ENCODE data around the gene DPP4.

Gene DPP4

DNA sequence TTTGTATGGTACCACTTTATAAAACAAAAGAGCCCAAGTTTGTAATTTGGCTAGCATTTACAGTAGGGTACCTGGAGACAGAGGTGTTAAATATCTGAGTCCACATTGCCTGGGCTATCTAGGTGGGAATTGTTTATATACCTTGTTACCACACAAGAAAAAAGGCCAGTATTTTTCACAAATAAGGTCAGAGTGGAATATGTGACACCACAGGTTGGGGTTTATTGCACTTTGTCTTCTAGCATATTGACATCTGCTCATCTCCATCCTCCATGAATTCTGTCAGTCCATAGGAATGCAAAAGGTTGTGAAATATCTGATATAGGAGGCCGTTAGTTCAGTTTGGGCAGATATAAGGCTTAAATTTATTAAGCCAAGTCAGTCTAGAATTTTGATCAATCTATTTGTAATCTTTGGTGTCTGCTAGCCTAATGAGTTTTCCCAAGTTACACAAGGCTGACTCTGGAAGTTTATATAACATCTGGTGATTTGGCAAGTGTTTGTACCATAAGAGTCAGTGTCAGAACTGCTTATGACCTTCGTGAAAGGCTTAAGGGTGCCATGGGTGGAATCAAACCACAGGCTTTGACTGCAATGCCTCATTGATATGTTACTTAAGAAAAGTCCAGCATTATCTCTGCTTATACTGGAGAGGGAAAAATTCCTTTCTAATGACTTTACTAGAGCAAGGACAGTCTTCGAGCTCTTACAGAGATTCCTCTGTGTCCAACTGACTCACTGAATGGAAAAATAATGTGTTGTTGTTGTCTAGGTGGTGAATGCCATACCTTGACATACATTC lies 11.3 kb upstream of the DPP4 start:
- DNase-seq = no peak

DNA sequence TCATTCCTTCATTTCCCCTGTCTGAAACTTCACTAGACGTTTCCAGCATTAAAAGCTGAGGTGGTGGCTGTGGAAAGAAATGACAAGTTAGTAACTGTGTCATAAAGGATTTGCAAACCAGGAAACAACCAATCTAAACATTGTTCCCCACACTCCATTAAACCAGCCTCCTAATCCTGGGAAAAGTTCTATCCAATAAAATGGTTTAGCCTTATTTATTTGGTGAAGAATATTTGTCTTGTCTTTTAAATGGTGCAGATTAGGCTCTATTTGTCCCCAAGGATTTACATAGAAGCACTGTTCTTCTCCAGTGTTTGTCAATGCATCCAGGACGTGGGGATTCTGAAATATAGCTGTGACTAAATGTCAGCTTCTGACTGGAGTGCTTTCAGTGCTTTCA lies 10.5 kb upstream of the DPP4 start:
- no peak for DNase-seq

DNA sequence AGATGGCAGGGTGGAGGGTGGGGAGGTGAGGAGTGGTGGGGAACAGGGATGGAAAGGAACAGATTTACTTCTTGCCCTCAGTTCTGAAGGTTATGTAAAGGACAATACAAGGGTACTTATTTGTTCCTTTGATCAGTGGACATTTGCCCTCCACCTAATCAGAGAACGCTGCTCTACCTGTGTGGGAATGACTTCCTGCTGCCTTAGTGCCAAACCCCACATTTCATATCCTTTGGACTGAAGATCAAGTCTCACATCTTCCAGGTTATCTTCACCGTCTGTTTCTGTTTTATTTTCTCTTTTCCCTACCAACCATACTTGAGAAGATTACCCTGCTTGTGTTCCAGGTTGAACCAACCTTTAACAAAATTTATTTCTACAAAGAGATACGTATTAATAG lies 8.7 kb upstream of the DPP4 start:
- no peak for DNase-seq

DNA sequence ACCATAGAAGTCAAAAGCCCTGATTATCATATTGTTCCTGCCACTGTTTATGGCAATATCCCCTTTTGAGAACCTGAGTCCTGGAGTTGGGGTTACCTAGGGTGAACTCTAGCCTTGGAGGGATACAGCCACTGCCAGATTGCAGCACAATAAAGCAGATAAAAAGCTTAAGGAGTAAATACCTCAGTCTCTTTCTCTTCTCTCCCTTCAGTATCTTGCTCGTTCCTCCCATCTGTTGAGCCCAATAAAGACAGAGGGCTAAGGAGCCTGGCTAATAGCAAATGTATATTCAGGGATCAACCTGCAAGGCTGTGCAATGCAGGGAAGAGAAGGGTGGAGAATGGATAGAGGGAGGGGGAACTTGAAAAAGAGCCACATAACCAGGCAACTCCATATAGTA lies 8.0 kb upstream of the DPP4 start:
- no peak for DNase-seq

GRCh38 chr2:162079514-162079913 lies 5.5 kb upstream of the DPP4 start:
- no peak for DNase-seq

DNA sequence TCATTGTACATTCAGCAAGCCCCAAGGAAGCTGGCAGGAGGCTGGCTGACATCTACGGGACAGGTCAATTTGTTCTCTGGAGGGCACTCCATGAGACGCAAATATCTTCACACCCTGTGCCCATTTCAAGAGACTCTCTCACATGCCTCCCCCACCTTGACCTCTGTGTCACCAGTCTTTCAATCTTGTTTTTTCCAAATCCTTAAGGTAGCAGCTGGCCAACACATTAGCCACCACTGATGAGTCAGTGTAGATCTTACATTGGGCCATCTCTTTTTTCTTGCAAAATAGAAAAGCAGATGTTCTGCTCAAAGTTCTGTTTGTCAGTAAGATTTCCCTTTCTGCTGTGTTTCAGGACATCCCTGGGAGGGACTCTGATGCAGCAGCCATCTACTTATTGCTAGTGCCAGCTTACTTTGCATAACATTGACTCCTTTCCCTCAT lies 1.7 kb upstream of the DPP4 start:
- no peak for DNase-seq

DNA sequence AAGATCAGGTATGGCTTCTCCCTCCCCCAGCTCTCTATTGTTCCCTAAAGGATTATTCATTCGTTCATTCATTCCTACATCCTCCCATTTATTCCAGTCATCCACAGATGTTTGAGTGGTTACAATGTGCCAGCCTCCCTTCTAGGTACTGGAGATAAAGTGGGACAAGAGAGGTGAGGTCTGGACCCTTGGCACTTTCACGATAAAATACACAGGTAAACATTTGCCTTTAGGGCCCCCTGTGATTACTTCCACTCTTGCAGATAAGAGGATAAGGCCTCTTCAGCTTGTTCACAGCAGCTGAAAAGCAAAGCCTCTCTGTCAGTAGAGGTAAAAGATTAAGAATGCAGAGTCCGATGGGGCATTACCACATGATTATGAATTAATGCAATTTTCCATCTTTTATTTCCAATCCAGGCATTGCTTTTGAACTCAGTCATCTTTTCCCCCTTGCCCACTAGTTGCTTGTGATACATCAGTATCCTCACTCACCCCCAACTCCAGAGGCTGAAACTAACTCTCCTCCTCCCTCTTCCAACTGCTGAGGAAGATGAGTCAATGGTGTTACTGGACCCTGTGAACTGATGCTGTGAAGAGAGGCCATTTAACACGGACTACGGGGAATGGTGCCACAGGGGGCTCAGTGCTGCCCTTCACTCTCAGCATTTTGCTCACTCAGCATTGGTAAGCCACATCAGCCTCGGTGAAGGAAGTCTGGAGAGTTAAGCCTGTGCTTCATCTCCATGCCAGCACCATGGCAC lies 1.1 kb upstream of the DPP4 start:
- DNase-seq = peak in 2 of 3 experiments; percentile 4 to 43

DNA sequence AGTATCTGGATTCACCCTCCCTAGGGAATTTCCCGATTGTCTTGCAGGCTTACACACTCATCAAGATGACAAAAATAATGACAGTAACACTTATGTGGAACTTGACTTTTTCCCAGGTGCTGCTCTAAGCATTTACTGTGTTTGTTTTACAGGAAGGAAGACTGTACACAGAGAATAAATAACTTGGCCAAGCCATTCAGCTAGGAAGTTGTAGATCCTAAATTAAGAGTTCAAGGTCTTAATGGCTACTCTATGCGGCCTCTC lies 549 bp upstream of the DPP4 start:
- DNase-seq = peak in 2 of 3 experiments; percentile 15 to 71

DNA sequence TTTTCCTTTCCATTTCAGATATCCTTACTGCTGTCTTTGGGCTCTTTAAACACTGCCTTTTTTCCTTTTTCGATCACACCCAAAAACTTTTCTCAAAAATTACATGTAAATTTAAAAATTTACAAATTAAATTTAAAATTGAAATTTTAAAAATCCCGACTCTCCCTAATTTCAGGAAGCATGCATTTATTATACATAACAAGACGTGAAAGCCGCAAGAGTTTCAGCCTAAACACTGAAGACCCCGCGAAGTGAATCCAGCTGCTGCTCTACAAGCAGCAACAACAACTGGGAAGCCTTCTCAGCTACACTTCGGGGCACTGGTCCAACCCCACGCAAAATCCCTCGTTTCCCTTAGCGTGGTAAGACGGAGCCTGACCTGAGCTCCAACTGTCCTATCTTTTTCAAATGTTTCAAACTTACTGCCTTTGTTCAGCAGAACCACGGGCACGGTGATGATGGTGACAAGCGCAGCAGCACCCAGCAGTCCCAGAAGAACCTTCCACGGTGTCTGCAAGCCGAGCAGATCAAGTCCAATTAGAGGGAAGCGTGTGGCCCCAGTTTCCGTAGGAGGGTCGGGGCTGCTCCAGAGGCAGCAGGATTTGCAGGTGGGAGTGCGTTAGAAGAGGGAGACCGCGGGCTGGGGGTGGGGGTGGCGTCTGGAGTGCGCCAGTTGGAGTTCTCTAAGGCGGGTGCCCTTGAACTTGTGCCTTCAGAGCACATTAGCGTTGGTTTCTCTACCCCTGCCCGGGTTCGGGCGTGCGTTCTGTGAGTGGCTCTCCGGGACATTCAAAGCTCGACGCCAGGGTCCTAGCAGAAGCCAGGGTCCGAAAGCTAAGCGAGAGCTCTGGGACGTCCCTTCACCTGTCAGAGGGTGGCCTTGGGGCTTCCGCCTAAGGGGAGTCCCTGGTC lies 783 bp downstream of the DPP4 start:
- no peak for DNase-seq

DNA sequence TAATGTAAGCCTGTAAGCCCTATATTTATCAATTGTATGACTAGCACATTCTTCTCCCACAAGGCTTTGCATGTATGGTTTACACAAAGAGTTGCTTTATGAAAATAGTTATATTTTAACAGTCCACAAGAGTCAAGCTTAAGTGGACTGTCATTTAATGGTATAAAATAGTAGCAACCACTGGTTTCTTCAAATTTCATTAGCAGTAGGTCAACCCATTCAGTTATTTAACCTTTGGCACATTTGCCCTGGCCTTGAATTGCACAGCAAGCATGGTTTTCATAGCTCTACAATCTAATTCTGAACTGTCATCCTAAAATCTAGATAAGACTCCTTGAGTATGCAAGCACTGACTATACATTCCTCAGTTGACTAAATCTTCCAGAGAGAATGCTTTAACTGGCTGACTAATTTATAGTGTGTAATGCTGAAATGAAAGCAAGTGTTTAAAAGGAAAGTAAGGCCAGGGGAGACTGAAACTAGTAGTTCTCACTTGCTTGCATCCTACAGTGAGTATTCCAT lies 1.8 kb downstream of the DPP4 start:
- no peak for DNase-seq

DNA sequence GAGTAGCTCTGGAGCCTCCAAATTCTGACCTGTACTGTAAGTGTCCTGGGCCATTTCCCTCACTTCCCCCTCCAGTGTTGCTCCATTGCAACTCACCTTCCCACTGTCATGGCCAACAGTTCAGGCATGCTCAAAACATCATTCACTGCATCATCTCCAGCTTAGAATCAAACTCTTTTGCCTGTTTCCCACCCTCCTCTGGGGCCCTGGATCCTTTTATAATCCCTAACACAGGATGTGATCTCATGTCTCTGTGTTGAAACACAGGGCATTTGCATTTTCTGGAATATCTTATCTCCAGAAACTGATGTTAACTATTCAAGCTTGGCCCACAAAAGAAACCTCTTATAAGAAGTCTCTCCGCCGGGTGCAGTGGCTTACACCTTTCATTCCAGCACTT lies 3.0 kb downstream of the DPP4 start:
- DNase-seq = no peak

- DNase-seq = no peak
Observed at GRCh38 chr2:162070228-162070936, 3.6 kb downstream of the DPP4 start.

- no peak for DNase-seq
Observed at GRCh38 chr2:162069267-162069903, 4.6 kb downstream of the DPP4 start.

GRCh38 chr2:162067596-162067995 lies 6.4 kb downstream of the DPP4 start:
- no peak for DNase-seq

GRCh38 chr2:162065767-162066166 lies 8.2 kb downstream of the DPP4 start:
- peak in 2 of 3 experiments; percentile 34 to 78 for DNase-seq

- no peak for DNase-seq
Observed at GRCh38 chr2:162063899-162064298, 10.1 kb downstream of the DPP4 start.

DNA sequence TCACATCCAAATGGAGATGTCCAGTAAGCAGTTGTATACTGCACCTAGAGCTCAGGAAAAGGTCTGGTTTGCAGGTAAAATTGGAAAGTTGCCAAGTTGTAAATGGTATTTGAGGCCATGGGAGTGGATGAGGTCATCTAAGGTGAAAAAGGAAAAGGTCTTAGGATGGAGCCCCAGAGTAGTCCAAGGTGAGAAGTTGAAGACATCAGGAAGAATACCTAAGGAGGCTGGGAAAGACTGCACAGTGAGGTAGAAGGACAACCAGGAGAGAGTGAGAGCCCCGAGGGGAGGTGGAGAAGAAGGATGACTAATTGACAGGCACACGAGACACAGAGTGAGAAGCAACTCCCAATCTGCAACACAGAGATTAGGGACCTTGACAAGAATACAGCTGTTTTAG lies 10.7 kb downstream of the DPP4 start:
- DNase-seq = no peak

DNA sequence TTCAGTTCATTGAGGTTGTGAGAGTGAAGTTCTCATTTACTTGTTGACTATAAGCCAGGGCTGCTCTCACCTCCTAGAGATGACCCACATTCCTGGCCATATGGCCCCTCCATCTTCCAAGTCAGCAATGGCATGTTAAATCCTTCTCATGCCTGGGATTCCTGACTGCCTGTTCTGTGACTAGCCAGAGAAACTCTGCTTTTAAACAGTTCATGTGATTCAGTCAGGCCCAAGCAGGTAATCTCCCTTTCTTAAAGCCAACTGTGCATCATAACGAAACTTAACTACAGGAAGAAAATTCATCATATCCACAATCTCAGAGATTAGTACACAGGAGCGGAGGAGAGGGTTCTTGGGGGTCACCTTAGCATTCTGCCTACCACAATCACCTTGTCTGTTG lies 11.5 kb downstream of the DPP4 start:
- no peak for DNase-seq

DNA sequence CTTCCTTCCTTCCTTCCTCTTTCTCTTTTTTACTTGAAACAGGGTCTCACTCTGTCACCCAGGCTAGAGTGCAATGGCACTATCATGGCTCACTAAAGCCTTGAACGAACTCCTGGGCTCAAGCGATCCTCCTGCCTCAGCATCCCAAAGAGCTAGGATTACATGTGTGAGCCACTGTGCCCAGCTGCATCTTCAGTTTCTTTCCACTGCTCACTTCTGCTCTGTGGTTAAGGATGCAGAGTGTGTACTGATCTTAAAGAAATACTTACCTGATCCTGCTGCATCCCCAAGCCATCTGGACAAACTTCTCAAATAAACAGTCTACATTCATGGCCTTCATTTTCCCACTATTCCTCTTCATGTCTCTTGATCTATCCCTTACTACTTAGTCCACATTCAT lies 13.0 kb downstream of the DPP4 start:
- DNase-seq = no peak

- no peak for DNase-seq
Observed at GRCh38 chr2:162060532-162060931, 13.5 kb downstream of the DPP4 start.

DNA sequence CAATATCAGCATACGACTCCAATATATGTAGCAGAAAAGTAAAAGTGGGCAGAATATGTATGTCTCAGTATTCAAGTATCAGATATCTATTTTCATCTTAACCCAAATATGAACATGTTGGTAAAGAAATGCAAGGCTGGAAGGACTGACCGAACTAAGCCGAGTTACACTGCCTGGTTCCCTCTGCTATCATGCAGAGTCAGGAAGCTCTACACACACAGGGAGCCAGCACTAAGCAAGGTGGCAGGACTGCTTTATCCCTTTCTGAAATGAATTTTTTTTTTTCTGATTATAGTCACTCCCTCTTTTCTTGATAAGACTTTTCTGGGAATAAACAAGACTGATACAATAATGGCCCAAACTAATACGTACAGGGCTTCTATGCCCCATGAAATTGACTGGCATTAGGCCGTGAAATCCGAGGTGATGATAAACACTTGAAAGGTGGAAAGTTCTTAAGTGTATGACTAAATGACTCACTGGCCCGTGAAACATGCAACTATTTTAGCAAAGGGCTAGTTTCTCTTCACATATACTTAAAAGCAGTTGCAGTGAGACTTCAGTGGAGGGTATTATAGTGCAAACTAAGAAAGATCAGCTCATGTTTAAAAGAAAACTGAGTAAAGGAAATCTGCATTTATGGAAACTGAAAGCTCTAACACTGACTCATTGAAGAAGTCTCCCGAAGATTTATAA lies 14.9 kb downstream of the DPP4 start:
- no peak for DNase-seq

GRCh38 chr2:162057426-162057825 lies 16.6 kb downstream of the DPP4 start:
- DNase-seq = no peak
